ENCODE measurements around the gene CEP44.

The CEP44 gene

DNA sequence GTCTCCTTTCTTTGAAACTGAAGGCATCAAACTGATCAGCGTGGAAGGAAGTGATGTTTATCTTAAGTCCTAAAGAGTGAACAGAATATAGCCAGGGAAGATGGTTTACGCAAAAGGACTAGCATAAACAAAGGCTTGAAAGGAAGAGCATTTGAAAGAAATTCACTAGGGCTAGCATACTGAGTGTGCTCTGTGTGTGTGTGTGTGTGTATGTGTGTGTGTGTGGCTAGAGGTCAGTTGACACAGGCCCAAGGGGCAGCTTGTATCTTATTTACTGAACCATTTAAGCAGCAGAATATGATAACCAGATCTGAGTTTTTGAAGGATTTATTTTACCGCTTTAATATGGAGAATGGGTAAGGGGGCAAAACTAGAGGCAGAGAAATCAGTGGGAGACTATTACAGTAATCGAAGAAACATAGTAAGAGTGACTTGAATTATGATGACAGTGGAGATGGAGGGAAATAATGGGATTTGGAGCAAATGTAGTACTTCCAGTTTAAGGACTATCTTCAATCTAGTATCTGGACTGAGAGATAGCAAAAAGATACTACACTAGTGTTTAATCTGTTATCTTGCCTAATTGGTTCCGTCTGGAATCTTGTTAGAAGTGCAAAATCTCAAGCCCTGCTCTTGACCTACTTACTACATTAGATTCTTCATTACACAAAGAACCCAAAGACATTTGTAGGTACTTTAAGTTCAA lies 36.9 kb downstream of the CEP44 start:
- no peak overlapping the region for H3K27ac ChIP-seq

GRCh38 chr4:174324236-174324635 lies 40.5 kb downstream of the CEP44 start:
- no peak for TF ChIP-seq ZFX (IDR thresholded peaks at IDR 0.05; ENCODE audit: borderline replicate concordance)
- TF ChIP-seq, protein P1, sequence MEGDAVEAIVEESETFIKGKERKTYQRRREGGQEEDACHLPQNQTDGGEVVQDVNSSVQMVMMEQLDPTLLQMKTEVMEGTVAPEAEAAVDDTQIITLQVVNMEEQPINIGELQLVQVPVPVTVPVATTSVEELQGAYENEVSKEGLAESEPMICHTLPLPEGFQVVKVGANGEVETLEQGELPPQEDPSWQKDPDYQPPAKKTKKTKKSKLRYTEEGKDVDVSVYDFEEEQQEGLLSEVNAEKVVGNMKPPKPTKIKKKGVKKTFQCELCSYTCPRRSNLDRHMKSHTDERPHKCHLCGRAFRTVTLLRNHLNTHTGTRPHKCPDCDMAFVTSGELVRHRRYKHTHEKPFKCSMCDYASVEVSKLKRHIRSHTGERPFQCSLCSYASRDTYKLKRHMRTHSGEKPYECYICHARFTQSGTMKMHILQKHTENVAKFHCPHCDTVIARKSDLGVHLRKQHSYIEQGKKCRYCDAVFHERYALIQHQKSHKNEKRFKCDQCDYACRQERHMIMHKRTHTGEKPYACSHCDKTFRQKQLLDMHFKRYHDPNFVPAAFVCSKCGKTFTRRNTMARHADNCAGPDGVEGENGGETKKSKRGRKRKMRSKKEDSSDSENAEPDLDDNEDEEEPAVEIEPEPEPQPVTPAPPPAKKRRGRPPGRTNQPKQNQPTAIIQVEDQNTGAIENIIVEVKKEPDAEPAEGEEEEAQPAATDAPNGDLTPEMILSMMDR (IDR thresholded peaks at IDR 0.05): no peak

More for the DNA sequence above, 36.9 kb downstream of the CEP44 start:
- TF ChIP-seq, protein P1 (IDR thresholded peaks at IDR 0.05): no peak
- TF ChIP-seq ZFX (IDR thresholded peaks at IDR 0.05; ENCODE audit: borderline replicate concordance): no peak

GRCh38 chr4:174324725-174325124 lies 41.0 kb downstream of the CEP44 start:
- TF ChIP-seq, protein P1 (IDR thresholded peaks at IDR 0.05): no peak
- TF ChIP-seq ZFX (IDR thresholded peaks at IDR 0.05; ENCODE audit: borderline replicate concordance): no peak
- no peak overlapping the region for H3K27ac ChIP-seq

More at GRCh38 chr4:174324236-174324635, 40.5 kb downstream of the CEP44 start:
- H3K27ac ChIP-seq: no peak overlapping the region

GRCh38 chr4:174332741-174333493 lies 49.2 kb downstream of the CEP44 start:
- H3K27ac ChIP-seq: no peak overlapping the region
- TF ChIP-seq ZFX (IDR thresholded peaks at IDR 0.05; ENCODE audit: borderline replicate concordance): no peak
- TF ChIP-seq, protein P1 (IDR thresholded peaks at IDR 0.05): no peak

GRCh38 chr4:174334628-174335027 lies 50.9 kb downstream of the CEP44 start:
- TF ChIP-seq, protein P1 (IDR thresholded peaks at IDR 0.05): no peak
- TF ChIP-seq ZFX (IDR thresholded peaks at IDR 0.05; ENCODE audit: borderline replicate concordance): no peak

GRCh38 chr4:174340714-174341113 lies 57.0 kb downstream of the CEP44 start:
- TF ChIP-seq, protein P1 (IDR thresholded peaks at IDR 0.05): no peak
- no peak for TF ChIP-seq ZFX (IDR thresholded peaks at IDR 0.05; ENCODE audit: borderline replicate concordance)

More at GRCh38 chr4:174334628-174335027, 50.9 kb downstream of the CEP44 start:
- no peak overlapping the region for H3K27ac ChIP-seq

DNA sequence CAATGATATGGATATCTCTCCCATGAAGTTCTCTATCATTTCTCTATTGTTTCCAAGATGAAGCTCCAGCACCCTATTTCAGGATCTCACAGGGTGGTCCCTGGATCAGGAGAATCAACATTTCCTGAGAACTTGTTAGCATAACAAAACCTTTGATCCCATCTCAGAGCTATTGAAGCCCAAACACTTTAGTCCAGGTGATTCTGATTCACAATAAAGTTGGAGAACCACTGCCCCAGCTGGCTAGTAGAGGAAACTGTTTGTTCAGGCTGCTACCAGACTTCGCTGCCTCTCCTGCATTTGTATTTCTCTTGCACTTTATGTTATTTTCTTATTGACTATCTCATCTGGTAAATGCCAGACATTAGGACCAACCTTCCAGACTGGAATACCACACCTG lies 65.4 kb downstream of the CEP44 start:
- TF ChIP-seq ZFX (IDR thresholded peaks at IDR 0.05; ENCODE audit: borderline replicate concordance): no peak
- TF ChIP-seq, protein P1 (IDR thresholded peaks at IDR 0.05): no peak
- H3K27ac ChIP-seq: no peak overlapping the region

More at GRCh38 chr4:174340714-174341113, 57.0 kb downstream of the CEP44 start:
- H3K27ac ChIP-seq: no peak overlapping the region
